Ovary (tissue), 9 donors: Measurements from ENCODE around the gene RPL3. TPM values are rescaled to one million over a fixed set of nuclear protein-coding genes. Genes with fewer than 3 reads are reported as not detected.
"Not testable (repeated sequence)": the region's sequence is repeated elsewhere in the genome, so short reads cannot be mapped to it uniquely, and the experiment has no call there.

ENCODE experiments used
- DNase-seq, 5 donors: peaks; one replicate each; pipeline ENCODE4 v3.0.0-alpha.2; 2019 to 2020
- H3K27ac ChIP-seq, 2 donors: fragments of 200-600 bp; one replicate each; pipeline versions ENCODE4 v1.5.1 to v1.8.0; 2019 to 2022
- H3K27me3 ChIP-seq: fragments of 200-600 bp; one replicate; pipeline ENCODE4 v1.8.0; 2022
- H3K36me3 ChIP-seq: fragments of 200-600 bp; sonication (generic); one replicate; pipeline ENCODE4 v1.5.1; 2019
- H3K4me1 ChIP-seq: one replicate; pipeline ENCODE4 v1.8.1; 2013; ENCODE audit warnings: mild to moderate bottlenecking, moderate library complexity; ENCODE audit not compliant: insufficient read depth
- H3K4me3 ChIP-seq: fragments of 200-600 bp; sonication (generic); one replicate; pipeline ENCODE4 v1.5.1; 2017
- H3K9me3 ChIP-seq, 2 donors: fragments of 200-600 bp in 1 of 2; sonication (generic) in 1 of 2; one replicate each; pipeline versions ENCODE4 v1.5.1 to v1.8.1; 2013 to 2019; ENCODE audit warnings: mild to moderate bottlenecking in 1 of 2, moderate library complexity in 1 of 2
- CTCF ChIP-seq, 3 donors: fragments of 450-650 bp in 2 of 3; fragments of 200-600 bp in 1 of 3; IDR thresholded peaks; one replicate each; pipeline versions ENCODE4 v1.5.1 to v1.8.0; 2016 to 2022; ENCODE audit warnings: antibody characterized with exemption in 3 of 3, mild to moderate bottlenecking in 1 of 3
- EP300 ChIP-seq: sonication (generic); formaldehyde crosslinking; IDR thresholded peaks from one replicate; pipeline ENCODE4 v1.6.1; 2017; ENCODE audit warnings: antibody characterized with exemption
- POLR2A ChIP-seq: fragments of 450-650 bp; IDR thresholded peaks from one replicate; pipeline ENCODE4 v1.6.1; 2017; ENCODE audit warnings: antibody characterized with exemption, mild to moderate bottlenecking, moderate library complexity
- WGBS, 3 donors: extraction: QIAGEN DNeasy Blood & Tissue Kit in 1 of 3; methylation state at CpG; one replicate each; pipeline versions ENCODE4 v1.1.5 to v1.1.7; 2013 to 2017; 5-methylcytosine and 5-hydroxymethylcytosine counted together
- intact Hi-C, 4 donors: fragments of 100-400 bp; cut with DNase I; formaldehyde crosslinking; loops; one replicate each; pipeline versions ENCODE4 v1.11.0 to v1.15.1; 2022 to 2023
- polyA plus RNA-seq, 2 donors: library from polyadenylated mRNA; stranded (reverse); fragments of 200-250 nt in 1 of 2; fragments of 350-450 nt in 1 of 2; fragmentation: Illumina TruSeq in 1 of 2; extraction: RNeasy Lipid Tissue Mini Kit (QIAGEN cat#74804) in 1 of 2; gene quantifications; one replicate each; pipeline ENCODE4 v1.2.3, GENCODE V29; 2013 to 2014
- total RNA-seq, 7 donors: library from RNA; depleted of rRNA in 2 of 7; stranded (reverse); fragments of >200 nt in 2 of 7; fragmentation: NEBNext Ultra II Directional in 3 of 7; extraction: Animal tissue kit (Norgen Biotek cat#: 25700) in 3 of 7; gene quantifications; one replicate each; pipeline versions ENCODE4 v1.1.0 to v1.2.4, GENCODE V29; 2016 to 2023
- donor health status: DM: no; HTN: no; CAD: no; lungs with moderate emphysema.
- donor health status: DM: no; HTN: no; CAD: no.
- donor health status: Bipolar disorder and iron deficiency.
- donor health status: DM: yes; HTN: yes; CAD: no.
- donor health status: DM: no; HTN: no; CAD: no.
- donor health status: DM: yes; HTN: yes; CAD: no.

The RPL3 gene
- total and polyA plus RNA-seq, 9 donors = 3,441 to 7,258 (median 4,727) TPM

- Histone ChIP-seq H3K27ac (peak overlapping the region; percentile 30 to 69), H3K9me3 (no peaks in the 10 kb centered on the region), H3K36me3 (no peaks in the 10 kb centered on the region), H3K27me3 (no peaks in the 10 kb centered on the region), H3K4me3 (no peak overlapping the region), H3K4me1 (peaks cover 10% of the 10 kb centered on the region)
- WGBS, 3 donors = 57 to 67% (median 58%) methylated on average over 5 of the region's 5 CpGs
- TF ChIP-seq CTCF (IDR thresholded peaks at IDR 0.05) (no peak), POLR2A (no peak), EP300 (no peak)
- no peak for DNase-seq
- intact Hi-C loops = no loop called here
Observed at GRCh38 chr22:39332441-39333064, 13.1 kb upstream of the RPL3 start.

- WGBS, 3 donors = 89 to 97% (median 94%) methylated on average over 1 of the region's 1 CpG
- H3K27me3 ChIP-seq, H3K4me1 ChIP-seq, DNase-seq, H3K4me3 ChIP-seq, H3K9me3 ChIP-seq, H3K27ac ChIP-seq, intact Hi-C loops, H3K36me3 ChIP-seq: not testable (repeated sequence)
Observed at GRCh38 chr22:39330553-39330952, 11.1 kb upstream of the RPL3 start.

- H3K4me3 ChIP-seq = no peak overlapping the region
- no peaks in the 10 kb centered on the region for H3K27me3 ChIP-seq
- peaks cover 3% of the 10 kb centered on the region for H3K4me1 ChIP-seq
- H3K9me3 ChIP-seq = no peaks in the 10 kb centered on the region
- no peak for TF ChIP-seq POLR2A
- no peak for TF ChIP-seq CTCF (IDR thresholded peaks at IDR 0.05)
- TF ChIP-seq EP300 = no peak
- no peak overlapping the region for H3K27ac ChIP-seq
- no peaks in the 10 kb centered on the region for H3K36me3 ChIP-seq
- intact Hi-C loops = no loop called here
- no peak for DNase-seq
- WGBS, 3 donors = 83 to 98% (median 90%) methylated on average over 16 to 18 of the region's 18 CpGs
Observed at GRCh38 chr22:39327995-39328754, 8.8 kb upstream of the RPL3 start.

GRCh38 chr22:39325392-39325932, 6.0 kb upstream of the RPL3 start:
- DNase-seq = no peak
- H3K4me3 ChIP-seq = no peak overlapping the region
- intact Hi-C loops = no loop called here
- no peak overlapping the region for H3K27ac ChIP-seq
- no peaks in the 10 kb centered on the region for H3K4me1 ChIP-seq
- no peaks in the 10 kb centered on the region for H3K36me3 ChIP-seq
- WGBS, 3 donors = 58 to 68% (median 66%) methylated on average over 2 of the region's 2 CpGs
- H3K27me3 ChIP-seq = no peaks in the 10 kb centered on the region
- no peak for TF ChIP-seq CTCF (IDR thresholded peaks at IDR 0.05)
- TF ChIP-seq POLR2A = no peak
- H3K9me3 ChIP-seq = no peaks in the 10 kb centered on the region

- H3K4me1 ChIP-seq, H3K27me3 ChIP-seq, H3K36me3 ChIP-seq, intact Hi-C loops, H3K9me3 ChIP-seq: not testable (repeated sequence)
- peak overlapping the region in 1 of 2 donors; percentile 93 for H3K27ac ChIP-seq
- 85 to 91% (median 90%) methylated on average over 24 of the region's 24 CpGs for WGBS, 3 donors
- DNase-seq = peak in 1 of 5 donors; percentile 47
- H3K4me3 ChIP-seq = peak overlapping the region; percentile 83
Observed at GRCh38 chr22:39320616-39321029, 1.2 kb upstream of the RPL3 start.
